Measurements from ENCODE around the gene ATP8B3.
A peak's percentile ranks its signal among the peaks of the same experiment; 100 is the strongest.

Gene ATP8B3

GRCh38 chr19:1776606-1777147 is 35.4 kb downstream of the ATP8B3 start:
- TF ChIP-seq, protein P1, sequence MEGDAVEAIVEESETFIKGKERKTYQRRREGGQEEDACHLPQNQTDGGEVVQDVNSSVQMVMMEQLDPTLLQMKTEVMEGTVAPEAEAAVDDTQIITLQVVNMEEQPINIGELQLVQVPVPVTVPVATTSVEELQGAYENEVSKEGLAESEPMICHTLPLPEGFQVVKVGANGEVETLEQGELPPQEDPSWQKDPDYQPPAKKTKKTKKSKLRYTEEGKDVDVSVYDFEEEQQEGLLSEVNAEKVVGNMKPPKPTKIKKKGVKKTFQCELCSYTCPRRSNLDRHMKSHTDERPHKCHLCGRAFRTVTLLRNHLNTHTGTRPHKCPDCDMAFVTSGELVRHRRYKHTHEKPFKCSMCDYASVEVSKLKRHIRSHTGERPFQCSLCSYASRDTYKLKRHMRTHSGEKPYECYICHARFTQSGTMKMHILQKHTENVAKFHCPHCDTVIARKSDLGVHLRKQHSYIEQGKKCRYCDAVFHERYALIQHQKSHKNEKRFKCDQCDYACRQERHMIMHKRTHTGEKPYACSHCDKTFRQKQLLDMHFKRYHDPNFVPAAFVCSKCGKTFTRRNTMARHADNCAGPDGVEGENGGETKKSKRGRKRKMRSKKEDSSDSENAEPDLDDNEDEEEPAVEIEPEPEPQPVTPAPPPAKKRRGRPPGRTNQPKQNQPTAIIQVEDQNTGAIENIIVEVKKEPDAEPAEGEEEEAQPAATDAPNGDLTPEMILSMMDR (IDR thresholded peaks at IDR 0.05), result no peak

GRCh38 chr19:1775951-1776605 is 36.0 kb downstream of the ATP8B3 start:
- TF ChIP-seq, protein P1 (IDR thresholded peaks at IDR 0.05), result no peak

DNA sequence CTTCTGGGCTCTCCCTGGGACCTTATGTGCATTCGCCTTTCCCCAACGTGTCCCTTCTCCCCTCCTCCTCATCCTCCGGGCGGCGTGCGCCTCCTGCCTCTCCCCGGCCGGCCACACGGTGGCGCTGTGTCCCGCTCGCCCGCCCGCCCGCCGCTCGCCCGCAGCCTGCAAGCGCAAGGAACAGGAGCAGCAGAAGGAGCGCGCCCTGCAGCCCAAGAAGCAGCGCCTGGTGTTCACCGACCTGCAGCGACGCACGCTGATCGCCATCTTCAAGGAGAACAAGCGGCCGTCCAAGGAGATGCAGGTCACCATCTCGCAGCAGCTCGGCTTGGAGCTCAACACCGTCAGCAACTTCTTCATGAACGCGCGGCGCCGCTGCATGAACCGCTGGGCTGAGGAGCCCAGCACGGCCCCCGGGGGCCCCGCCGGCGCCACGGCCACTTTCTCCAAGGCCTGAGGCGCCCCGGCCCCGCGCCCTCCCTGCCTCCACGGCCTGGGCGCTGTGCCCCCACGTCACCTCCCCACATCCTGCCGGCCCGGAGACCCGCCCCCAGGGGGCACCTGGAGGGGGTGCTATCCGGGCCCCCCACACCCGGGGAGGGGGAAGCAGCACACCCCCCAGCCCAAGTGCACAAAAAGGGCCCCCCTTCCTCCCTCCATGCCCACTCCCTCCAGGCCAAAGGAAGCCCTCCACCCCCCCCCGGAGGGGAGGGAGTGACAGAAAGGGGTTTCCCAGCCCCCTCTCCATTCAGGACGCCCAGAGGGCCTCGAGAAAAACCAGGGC is 36.9 kb downstream of the ATP8B3 start:
- TF ChIP-seq, protein P1 (IDR thresholded peaks at IDR 0.05), result peak; percentile 45

GRCh38 chr19:1773184-1773583 is 38.9 kb downstream of the ATP8B3 start:
- TF ChIP-seq, protein P1 (IDR thresholded peaks at IDR 0.05), result no peak

- TF ChIP-seq, protein P1 (IDR thresholded peaks at IDR 0.05), result no peak
These were observed 41.1 kb downstream of the ATP8B3 start for GRCh38 chr19:1770866-1771576.

DNA sequence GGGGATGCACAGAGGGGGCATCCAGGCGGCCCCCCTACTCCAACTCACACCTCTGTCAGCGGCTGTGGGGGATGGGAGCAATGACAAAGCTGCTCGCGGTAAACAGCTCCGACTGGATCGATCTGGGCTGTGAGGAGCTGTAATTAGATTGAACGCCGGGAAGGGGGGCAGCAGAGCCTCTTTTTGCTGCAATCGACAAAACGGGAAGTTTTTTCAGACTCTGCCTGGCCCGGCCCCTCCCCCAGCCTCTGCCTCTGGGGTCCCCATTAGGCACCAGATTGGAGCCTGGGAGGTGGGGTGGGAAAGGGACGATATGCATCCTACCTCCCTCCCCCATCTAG is 42.5 kb downstream of the ATP8B3 start:
- TF ChIP-seq, protein P1 (IDR thresholded peaks at IDR 0.05), result no peak

DNA sequence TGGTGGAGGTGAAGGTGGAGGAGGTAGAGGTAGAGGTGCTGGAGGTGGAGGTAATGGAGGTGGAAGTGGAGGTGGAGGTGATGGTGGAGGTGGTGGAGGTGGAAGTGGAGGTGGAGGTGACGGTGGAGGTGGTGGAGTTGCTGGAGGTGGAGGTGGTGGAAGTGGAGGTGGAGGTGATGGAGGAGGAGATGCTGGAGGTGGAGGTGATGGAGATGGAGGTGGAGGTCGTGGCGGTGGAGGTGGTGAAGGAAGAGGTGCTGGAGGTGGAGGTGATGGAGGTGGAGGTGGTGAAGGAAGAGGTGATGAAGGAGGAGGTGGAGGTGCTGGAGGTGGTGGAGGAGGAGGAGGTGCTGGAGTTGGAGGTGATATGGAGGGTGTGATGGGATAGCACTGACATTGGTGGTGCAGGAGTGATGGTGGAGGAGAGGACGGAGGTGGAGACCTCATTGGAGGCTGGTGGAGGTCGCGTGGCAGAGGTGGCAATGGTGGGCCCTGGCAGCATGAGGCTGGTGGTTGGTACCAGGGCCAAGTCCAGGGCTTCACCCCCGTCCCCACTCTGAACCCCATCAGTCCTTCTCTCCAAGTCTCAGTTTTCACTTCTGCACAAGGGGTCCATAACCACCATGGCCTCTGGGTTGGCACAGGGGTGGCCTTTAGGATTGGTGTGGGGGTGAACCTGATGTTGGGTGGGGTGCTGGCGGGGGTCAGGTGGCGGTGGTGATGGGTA is 43.0 kb downstream of the ATP8B3 start:
- TF ChIP-seq, protein P1 (IDR thresholded peaks at IDR 0.05), result no peak

All from LNCAP (cell line).